ENCODE results near the gene OR5A2.
A peak's percentile ranks its signal among the peaks of the same experiment; 100 is the strongest.
"Not testable (repeated sequence)": the region's sequence is repeated elsewhere in the genome, so short reads cannot be mapped to it uniquely, and the experiment has no call there.

Gene OR5A2

DNA sequence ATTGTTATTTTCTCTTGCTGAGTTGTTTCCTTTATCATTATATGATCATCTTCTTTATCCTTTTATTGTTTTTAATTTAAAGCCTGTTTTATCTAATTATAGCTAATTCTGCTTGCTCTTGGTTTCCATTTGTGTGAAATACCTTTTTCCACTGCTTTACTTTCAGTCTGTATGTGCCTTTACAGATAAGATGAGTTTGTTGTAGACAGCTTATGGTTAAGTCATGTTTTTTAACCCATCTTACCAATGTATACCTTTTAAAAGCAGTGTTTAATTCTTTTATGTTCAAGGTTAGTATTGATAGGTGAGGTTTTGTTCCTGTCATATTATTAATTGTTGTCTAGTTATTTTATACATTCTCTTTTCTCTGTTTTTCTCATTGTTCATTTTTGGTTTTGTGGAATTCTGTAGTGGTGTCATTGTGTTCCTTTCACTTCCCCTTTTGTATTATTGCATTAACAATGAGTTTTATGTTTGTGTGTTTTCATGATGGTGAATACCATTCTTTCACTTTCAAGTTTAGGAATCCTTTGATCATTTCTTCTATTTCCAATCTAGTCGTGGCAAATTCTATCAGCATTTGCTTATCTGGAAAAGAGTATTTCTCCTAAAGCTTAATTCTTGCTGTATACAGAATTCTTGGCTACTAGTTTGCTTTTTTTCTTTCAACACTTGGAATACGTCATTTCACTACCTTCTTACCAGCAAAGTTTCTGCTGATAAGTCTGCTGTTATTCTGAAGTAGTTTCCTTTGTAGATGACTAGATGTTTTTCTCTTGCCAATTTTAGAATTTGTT lies 45.8 kb downstream of the OR5A2 start:
- DNase-seq, result no peak

DNA sequence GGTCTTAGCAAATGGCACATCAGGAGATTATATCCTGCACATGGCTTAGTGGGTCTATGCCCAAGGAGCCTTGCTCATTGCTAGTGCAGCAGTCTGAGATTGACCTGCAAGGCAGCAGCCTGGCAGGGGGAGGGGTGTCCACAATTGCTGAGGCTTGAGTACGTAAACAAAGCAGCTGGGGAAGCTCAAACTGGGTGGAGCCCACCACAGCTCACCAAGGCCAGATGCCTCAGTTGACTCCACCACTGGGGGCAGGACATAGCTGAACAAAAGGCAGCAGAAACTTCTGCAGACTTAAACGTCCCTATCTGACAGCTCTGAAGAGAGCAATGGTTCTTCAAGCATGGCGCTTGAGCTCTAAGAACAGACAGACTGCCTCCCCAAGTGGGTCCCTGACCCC lies 53.9 kb downstream of the OR5A2 start:
- DNase-seq, result not testable (repeated sequence)

DNA sequence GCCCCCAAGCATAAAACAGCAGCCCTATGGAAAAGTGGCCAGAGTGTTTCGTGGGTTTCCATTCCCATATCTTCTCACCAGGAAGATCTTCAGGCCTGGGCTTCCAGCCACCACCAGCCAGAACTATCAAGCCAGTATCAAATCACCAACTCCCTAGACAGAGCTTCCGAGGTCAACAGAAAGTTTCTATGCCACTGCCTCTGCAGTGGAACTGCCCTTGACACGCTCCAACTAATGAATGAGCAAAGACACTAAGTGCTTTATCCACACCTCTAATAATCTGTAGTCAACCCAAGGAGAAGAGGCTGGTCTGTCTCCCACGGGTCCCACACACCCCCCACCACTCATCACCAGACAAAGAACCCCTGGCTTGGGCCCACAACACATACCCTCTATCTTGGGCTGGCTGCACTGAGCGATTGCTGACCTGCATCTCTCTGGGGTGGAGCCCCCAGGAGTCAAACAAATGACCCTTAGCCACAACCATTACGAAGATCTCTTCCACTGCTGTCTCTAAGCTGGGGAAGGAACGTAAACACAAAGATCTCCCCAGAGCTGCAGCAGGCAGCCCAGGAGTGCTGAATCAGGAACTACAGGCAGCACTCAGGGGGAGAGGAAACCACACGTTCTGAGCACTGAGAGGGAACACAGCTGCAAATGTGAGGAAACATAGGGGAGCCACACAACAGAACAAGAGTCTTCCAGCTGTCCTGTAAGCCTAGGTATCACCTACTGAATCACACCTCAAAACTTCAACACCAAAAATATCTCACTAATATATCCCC lies 57.8 kb downstream of the OR5A2 start:
- DNase-seq, result peak in 1 of 2 donors; percentile 15
